HepG2 (cell line): ENCODE measurements around the gene EARS2. TPM values are rescaled to one million over a fixed set of nuclear protein-coding genes. Genes with fewer than 3 reads are reported as not detected.

ENCODE experiments used
- CBFB ChIP-seq: sonication (generic); formaldehyde crosslinking; IDR thresholded peaks from 2 replicates; pipeline ENCODE4 v1.4.0; 2020; ENCODE audit warnings: missing genetic modification reagents
- HNF4A ChIP-seq: sonication (generic); formaldehyde crosslinking; IDR thresholded peaks from 2 replicates; pipeline ENCODE4 v1.4.0; 2020; ENCODE audit warnings: missing genetic modification reagents
- HNRNPLL ChIP-seq: fragments of 200-400 bp; formaldehyde crosslinking; IDR thresholded peaks from 2 replicates; pipeline ENCODE4 v1.6.1; 2017; ENCODE audit warnings: mild to moderate bottlenecking, low read depth, low read length; ENCODE audit not compliant: poor library complexity, severe bottlenecking
- HOXA3 ChIP-seq: sonication (generic); formaldehyde crosslinking; IDR thresholded peaks from 2 replicates; pipeline ENCODE4 v1.5.0; 2020; ENCODE audit warnings: missing genetic modification reagents
- MED13 ChIP-seq: sonication (generic); formaldehyde crosslinking; IDR thresholded peaks from 2 replicates; pipeline ENCODE4 v1.5.0; 2020; ENCODE audit warnings: missing genetic modification reagents
- NFE2L2 ChIP-seq: fragments of 150-350 bp; IDR thresholded peaks from 2 replicates; pipeline ENCODE4 v1.6.1; 2014; ENCODE audit warnings: low read length
- NFYB ChIP-seq: sonication (generic); formaldehyde crosslinking; IDR thresholded peaks from 2 replicates; pipeline ENCODE4 v1.4.0; 2020; ENCODE audit warnings: missing genetic modification reagents
- NPAS2 ChIP-seq: sonication (generic); formaldehyde crosslinking; IDR thresholded peaks from 2 replicates; pipeline ENCODE4 v1.8.0; 2022; ENCODE audit warnings: mild to moderate bottlenecking, missing genetic modification reagents, borderline replicate concordance
- SOX5 ChIP-seq: IDR thresholded peaks from 2 replicates; pipeline ENCODE4 v1.6.1; 2016; ENCODE audit warnings: borderline replicate concordance
- TEAD3 ChIP-seq: optimal IDR thresholded peaks from 2 replicates; pipeline ENCODE3; 2016; ENCODE audit warnings: borderline replicate concordance
- ZNF205 ChIP-seq: IDR thresholded peaks from 2 replicates; pipeline ENCODE4 v1.6.1; 2018; ENCODE audit warnings: missing biosample characterization, missing genetic modification reagents
- ZNF207 ChIP-seq: fragments of 450-650 bp; IDR thresholded peaks from 2 replicates; pipeline ENCODE4 v1.6.1; 2016; ENCODE audit warnings: antibody characterized with exemption, borderline replicate concordance
- ZNF598 ChIP-seq: sonication (generic); formaldehyde crosslinking; IDR thresholded peaks from 2 replicates; pipeline ENCODE4 v1.5.1; 2020; ENCODE audit warnings: mild to moderate bottlenecking, missing genetic modification reagents, borderline replicate concordance
- ZNF768 ChIP-seq: sonication (generic); formaldehyde crosslinking; IDR thresholded peaks from 2 replicates; pipeline ENCODE4 v1.4.0; 2020; ENCODE audit warnings: missing genetic modification reagents
- ZSCAN12 ChIP-seq: sonication (generic); formaldehyde crosslinking; IDR thresholded peaks from 2 replicates; pipeline ENCODE4 v1.9.0; 2021; ENCODE audit warnings: mild to moderate bottlenecking, missing genetic modification reagents
- polyA plus RNA-seq, 8 experiments: library from polyadenylated mRNA; depleted of rRNA in 3 of 8; stranded (reverse) in 7 of 8; unstranded in 1 of 8; fragments of >200 nt; fragmentation: Illumina TruSeq in 4 of 8; extraction: Trizol in 4 of 8; gene quantifications; 2 replicates each; pipeline versions ENCODE4 v1.2.1 to v1.2.3, GENCODE V29; 2011 to 2016; ENCODE audit warnings: low read depth in 4 of 8, missing spikeins in 1 of 8, mixed read lengths in 1 of 8; ENCODE audit not compliant: insufficient read depth in 1 of 8
- total RNA-seq, 5 experiments: library from RNA; depleted of rRNA; stranded (reverse); fragments of >200 nt; fragmentation: Illumina TruSeq; extraction: Trizol; gene quantifications; 2 replicates each; pipeline ENCODE4 v1.2.3, GENCODE V29; 2016; ENCODE audit warnings: low read depth in 1 of 5
- TF ChIP-seq, protein P1 (sequence below): sonication (generic); formaldehyde crosslinking; IDR thresholded peaks from 2 replicates; pipeline ENCODE4 v1.5.0; 2020; ENCODE audit warnings: missing genetic modification reagents, mild to moderate bottlenecking, borderline replicate concordance
- TF ChIP-seq, protein P2 (sequence below): IDR thresholded peaks from 2 replicates; pipeline ENCODE4 v1.6.1; 2016; ENCODE audit warnings: control low read depth
- TF ChIP-seq, protein P3 (sequence below): sonication (generic); IDR thresholded peaks from 2 replicates; pipeline ENCODE4 v1.6.1; 2016; ENCODE audit warnings: low read depth, borderline replicate concordance
- TF ChIP-seq, protein P4 (sequence below): IDR thresholded peaks from 2 replicates; pipeline ENCODE4 v1.6.1; 2018; ENCODE audit warnings: missing genetic modification reagents, mild to moderate bottlenecking, missing compliant biosample characterization
- TF ChIP-seq, protein P5 (sequence below): sonication (generic); formaldehyde crosslinking; conservative IDR thresholded peaks from 2 replicates; pipeline ENCODE4 v1.4.0; 2020; ENCODE audit warnings: missing genetic modification reagents
- TF ChIP-seq, protein P6 (sequence below): sonication (generic); formaldehyde crosslinking; IDR thresholded peaks from 2 replicates; pipeline ENCODE4 v1.4.0; 2020; ENCODE audit warnings: missing genetic modification reagents

Gene EARS2
- total and polyA plus RNA-seq, 2 of the 13 experiments (the other 11 are each of a cell fraction or from before 2014, with no cell fraction given) = 49.4 to 80.4 TPM

DNA sequence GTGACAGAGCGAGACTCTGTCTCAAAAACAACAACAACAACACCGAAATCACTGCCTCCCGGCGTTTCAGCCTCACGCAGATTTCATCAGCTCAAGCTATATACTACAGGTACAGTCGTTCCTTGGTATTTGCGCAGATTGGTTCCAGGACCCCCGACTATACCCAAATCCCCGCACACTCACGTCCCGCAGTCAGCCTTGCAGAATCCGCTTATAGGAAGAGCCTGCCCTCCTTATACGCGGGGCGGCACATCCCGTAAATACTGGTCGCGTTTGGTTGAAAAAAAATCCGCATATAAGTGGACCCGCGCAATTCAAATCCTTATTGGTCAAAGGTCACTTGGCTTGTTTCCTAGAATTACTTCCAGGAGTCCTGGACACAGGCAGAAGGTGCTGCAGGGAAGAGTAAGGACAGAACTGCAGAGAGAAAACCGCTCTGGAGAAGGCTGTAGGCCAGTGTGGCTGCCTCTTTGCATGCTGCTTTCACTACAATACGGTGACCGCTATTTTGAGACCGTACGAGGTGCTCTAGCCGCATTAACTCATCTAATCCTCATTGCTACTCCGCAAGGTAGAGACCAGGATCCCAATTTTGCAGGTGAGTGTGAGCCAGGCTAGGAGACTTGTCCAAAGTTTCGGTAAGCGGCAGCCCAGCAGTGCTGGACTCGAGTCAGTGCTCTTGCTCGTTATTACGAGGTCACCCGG lies 38.2 kb upstream of the EARS2 start (continued):
- TF ChIP-seq, protein P1, sequence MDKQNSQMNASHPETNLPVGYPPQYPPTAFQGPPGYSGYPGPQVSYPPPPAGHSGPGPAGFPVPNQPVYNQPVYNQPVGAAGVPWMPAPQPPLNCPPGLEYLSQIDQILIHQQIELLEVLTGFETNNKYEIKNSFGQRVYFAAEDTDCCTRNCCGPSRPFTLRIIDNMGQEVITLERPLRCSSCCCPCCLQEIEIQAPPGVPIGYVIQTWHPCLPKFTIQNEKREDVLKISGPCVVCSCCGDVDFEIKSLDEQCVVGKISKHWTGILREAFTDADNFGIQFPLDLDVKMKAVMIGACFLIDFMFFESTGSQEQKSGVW (CRISPR knock-in tag) = no peak
- TF ChIP-seq ZNF205 (CRISPR knock-in tag) (no peak), ZSCAN12 (CRISPR knock-in tag) (no peak), SOX5 (CRISPR knock-in tag) (0 out of 2 replicates have a peak, but pooled peaks have one; percentile 18), ZNF768 (CRISPR knock-in tag) (no peak), TEAD3 (CRISPR knock-in tag) (peak; percentile 40), ZNF598 (0 out of 2 replicates have a peak, but pooled peaks have one; percentile 17), CBFB (no peak), ZNF207 (no peak), HOXA3 (CRISPR knock-in tag) (no peak), NFYB (CRISPR knock-in tag) (no peak), NFE2L2 (no peak), NPAS2 (CRISPR knock-in tag) (no peak), HNF4A (CRISPR knock-in tag) (peak; percentile 73), HNRNPLL (no peak), MED13 (CRISPR knock-in tag) (no peak)
- TF ChIP-seq, protein P2, sequence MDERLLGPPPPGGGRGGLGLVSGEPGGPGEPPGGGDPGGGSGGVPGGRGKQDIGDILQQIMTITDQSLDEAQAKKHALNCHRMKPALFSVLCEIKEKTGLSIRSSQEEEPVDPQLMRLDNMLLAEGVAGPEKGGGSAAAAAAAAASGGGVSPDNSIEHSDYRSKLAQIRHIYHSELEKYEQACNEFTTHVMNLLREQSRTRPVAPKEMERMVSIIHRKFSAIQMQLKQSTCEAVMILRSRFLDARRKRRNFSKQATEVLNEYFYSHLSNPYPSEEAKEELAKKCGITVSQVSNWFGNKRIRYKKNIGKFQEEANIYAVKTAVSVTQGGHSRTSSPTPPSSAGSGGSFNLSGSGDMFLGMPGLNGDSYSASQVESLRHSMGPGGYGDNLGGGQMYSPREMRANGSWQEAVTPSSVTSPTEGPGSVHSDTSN = no peak
- TF ChIP-seq, protein P3, sequence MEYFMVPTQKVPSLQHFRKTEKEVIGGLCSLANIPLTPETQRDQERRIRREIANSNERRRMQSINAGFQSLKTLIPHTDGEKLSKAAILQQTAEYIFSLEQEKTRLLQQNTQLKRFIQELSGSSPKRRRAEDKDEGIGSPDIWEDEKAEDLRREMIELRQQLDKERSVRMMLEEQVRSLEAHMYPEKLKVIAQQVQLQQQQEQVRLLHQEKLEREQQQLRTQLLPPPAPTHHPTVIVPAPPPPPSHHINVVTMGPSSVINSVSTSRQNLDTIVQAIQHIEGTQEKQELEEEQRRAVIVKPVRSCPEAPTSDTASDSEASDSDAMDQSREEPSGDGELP = no peak
- TF ChIP-seq, protein P4, sequence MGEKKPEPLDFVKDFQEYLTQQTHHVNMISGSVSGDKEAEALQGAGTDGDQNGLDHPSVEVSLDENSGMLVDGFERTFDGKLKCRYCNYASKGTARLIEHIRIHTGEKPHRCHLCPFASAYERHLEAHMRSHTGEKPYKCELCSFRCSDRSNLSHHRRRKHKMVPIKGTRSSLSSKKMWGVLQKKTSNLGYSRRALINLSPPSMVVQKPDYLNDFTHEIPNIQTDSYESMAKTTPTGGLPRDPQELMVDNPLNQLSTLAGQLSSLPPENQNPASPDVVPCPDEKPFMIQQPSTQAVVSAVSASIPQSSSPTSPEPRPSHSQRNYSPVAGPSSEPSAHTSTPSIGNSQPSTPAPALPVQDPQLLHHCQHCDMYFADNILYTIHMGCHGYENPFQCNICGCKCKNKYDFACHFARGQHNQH (CRISPR knock-in tag) = no peak
- TF ChIP-seq, protein P5, sequence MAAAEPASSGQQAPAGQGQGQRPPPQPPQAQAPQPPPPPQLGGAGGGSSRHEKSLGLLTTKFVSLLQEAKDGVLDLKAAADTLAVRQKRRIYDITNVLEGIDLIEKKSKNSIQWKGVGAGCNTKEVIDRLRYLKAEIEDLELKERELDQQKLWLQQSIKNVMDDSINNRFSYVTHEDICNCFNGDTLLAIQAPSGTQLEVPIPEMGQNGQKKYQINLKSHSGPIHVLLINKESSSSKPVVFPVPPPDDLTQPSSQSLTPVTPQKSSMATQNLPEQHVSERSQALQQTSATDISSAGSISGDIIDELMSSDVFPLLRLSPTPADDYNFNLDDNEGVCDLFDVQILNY (CRISPR knock-in tag) = 0 out of 2 replicates have a peak, but pooled peaks have one; percentile 43
- TF ChIP-seq, protein P6, sequence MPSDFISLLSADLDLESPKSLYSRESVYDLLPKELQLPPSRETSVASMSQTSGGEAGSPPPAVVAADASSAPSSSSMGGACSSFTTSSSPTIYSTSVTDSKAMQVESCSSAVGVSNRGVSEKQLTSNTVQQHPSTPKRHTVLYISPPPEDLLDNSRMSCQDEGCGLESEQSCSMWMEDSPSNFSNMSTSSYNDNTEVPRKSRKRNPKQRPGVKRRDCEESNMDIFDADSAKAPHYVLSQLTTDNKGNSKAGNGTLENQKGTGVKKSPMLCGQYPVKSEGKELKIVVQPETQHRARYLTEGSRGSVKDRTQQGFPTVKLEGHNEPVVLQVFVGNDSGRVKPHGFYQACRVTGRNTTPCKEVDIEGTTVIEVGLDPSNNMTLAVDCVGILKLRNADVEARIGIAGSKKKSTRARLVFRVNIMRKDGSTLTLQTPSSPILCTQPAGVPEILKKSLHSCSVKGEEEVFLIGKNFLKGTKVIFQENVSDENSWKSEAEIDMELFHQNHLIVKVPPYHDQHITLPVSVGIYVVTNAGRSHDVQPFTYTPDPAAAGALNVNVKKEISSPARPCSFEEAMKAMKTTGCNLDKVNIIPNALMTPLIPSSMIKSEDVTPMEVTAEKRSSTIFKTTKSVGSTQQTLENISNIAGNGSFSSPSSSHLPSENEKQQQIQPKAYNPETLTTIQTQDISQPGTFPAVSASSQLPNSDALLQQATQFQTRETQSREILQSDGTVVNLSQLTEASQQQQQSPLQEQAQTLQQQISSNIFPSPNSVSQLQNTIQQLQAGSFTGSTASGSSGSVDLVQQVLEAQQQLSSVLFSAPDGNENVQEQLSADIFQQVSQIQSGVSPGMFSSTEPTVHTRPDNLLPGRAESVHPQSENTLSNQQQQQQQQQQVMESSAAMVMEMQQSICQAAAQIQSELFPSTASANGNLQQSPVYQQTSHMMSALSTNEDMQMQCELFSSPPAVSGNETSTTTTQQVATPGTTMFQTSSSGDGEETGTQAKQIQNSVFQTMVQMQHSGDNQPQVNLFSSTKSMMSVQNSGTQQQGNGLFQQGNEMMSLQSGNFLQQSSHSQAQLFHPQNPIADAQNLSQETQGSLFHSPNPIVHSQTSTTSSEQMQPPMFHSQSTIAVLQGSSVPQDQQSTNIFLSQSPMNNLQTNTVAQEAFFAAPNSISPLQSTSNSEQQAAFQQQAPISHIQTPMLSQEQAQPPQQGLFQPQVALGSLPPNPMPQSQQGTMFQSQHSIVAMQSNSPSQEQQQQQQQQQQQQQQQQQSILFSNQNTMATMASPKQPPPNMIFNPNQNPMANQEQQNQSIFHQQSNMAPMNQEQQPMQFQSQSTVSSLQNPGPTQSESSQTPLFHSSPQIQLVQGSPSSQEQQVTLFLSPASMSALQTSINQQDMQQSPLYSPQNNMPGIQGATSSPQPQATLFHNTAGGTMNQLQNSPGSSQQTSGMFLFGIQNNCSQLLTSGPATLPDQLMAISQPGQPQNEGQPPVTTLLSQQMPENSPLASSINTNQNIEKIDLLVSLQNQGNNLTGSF = peak; percentile 30; the same call in 1 of the 2 replicates
